ENCODE results near the gene ARMC5.

DNA sequence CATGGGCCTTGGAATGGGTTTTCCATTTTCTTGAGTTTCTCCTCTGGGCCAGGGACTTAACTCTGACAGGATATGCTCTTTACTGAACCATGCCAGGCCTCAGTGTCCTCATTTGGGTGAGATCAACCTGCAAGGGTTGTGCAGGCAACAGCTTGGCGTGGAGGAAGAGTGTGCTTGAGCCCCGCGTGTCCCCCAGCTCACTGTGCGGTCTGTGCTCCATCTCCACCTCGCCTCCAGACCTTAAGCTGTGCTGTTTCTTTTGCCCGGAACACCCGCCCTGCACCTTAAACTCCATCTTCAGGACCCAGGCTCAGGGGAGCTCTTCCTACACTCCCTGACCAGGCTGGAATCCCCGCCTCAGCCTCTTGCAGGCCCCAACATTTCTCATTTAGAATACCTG, 39.2 kb downstream of the ARMC5 start:
- TF ChIP-seq POLR2A (IDR thresholded peaks at IDR 0.05), result no peak
- TF ChIP-seq, protein P1, sequence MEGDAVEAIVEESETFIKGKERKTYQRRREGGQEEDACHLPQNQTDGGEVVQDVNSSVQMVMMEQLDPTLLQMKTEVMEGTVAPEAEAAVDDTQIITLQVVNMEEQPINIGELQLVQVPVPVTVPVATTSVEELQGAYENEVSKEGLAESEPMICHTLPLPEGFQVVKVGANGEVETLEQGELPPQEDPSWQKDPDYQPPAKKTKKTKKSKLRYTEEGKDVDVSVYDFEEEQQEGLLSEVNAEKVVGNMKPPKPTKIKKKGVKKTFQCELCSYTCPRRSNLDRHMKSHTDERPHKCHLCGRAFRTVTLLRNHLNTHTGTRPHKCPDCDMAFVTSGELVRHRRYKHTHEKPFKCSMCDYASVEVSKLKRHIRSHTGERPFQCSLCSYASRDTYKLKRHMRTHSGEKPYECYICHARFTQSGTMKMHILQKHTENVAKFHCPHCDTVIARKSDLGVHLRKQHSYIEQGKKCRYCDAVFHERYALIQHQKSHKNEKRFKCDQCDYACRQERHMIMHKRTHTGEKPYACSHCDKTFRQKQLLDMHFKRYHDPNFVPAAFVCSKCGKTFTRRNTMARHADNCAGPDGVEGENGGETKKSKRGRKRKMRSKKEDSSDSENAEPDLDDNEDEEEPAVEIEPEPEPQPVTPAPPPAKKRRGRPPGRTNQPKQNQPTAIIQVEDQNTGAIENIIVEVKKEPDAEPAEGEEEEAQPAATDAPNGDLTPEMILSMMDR (IDR thresholded peaks at IDR 0.05), result no peak

All from body of pancreas (tissue), 4 donors.